Natural killer cell (primary cell): ENCODE measurements around the gene HSD17B2. TPM values are rescaled to one million over a fixed set of nuclear protein-coding genes. Genes with fewer than 3 reads are reported as not detected.

ENCODE experiments used
- ATAC-seq, 3 donors: fragments of 150-1000 bp in 2 of 3; fragments of 200-7000 bp in 1 of 3; cut with Tn5 transposase; 1 replicate in 1 of 3; 2 replicates in 2 of 3; pipeline ENCODE4 v1.10.0; 2021; ENCODE audit warnings: mild to moderate bottlenecking in 2 of 3, moderate library complexity in 2 of 3
- DNase-seq, 2 donors: peaks; one replicate each; pipeline versions ENCODE4 v3.0.0 to v3.0.0-alpha.2; 2013 to 2021; ENCODE audit warnings: mixed read lengths in 1 of 2
- H3K27ac ChIP-seq: one replicate; pipeline ENCODE4 v1.5.1; 2013; ENCODE audit warnings: mild to moderate bottlenecking, low read length
- H3K27me3 ChIP-seq: one replicate; pipeline ENCODE4 v1.6.1; 2013; ENCODE audit warnings: low read length; ENCODE audit not compliant: control insufficient read depth, insufficient read depth
- H3K36me3 ChIP-seq: one replicate; pipeline ENCODE4 v1.6.1; 2013; ENCODE audit warnings: low read length; ENCODE audit not compliant: control insufficient read depth, insufficient read depth
- H3K4me1 ChIP-seq: one replicate; pipeline ENCODE4 v1.6.1; 2013; ENCODE audit warnings: low read length; ENCODE audit not compliant: control insufficient read depth, insufficient read depth
- H3K4me3 ChIP-seq: one replicate; pipeline ENCODE4 v1.5.1; 2013; ENCODE audit warnings: low read length
- H3K9me3 ChIP-seq: one replicate; pipeline ENCODE4 v1.6.1; 2013; ENCODE audit warnings: low read length; ENCODE audit not compliant: control insufficient read depth, insufficient read depth
- H3K27ac Mint-ChIP-seq, 2 donors: one replicate each; pipeline ENCODE4 v1.8.0; 2022; ENCODE audit warnings: mild to moderate bottlenecking in 2 of 2, mixed read lengths in 2 of 2, moderate library complexity in 1 of 2
- H3K27me3 Mint-ChIP-seq, 2 donors: one replicate each; pipeline ENCODE4 v1.8.0; 2022; ENCODE audit warnings: low read depth in 2 of 2, mixed read lengths in 2 of 2
- H3K36me3 Mint-ChIP-seq: one replicate; pipeline ENCODE4 v1.8.0; 2022; ENCODE audit warnings: mixed read lengths
- H3K4me1 Mint-ChIP-seq, 2 donors: one replicate each; pipeline ENCODE4 v1.8.0; 2022; ENCODE audit warnings: mixed read lengths in 2 of 2
- H3K4me3 Mint-ChIP-seq: one replicate; pipeline ENCODE4 v1.8.0; 2022; ENCODE audit warnings: mild to moderate bottlenecking, moderate library complexity, mixed read lengths
- H3K9me3 Mint-ChIP-seq, 2 donors: one replicate each; pipeline ENCODE4 v1.8.0; 2022; ENCODE audit warnings: mixed read lengths in 2 of 2
- WGBS: methylation state at CpG from one replicate; pipeline ENCODE4 v1.1.7; 2013; ENCODE audit warnings: missing lambda C conversion rate; ENCODE audit not compliant: insufficient coverage; 5-methylcytosine and 5-hydroxymethylcytosine counted together
- intact Hi-C: fragments of 100-400 bp; cut with micrococcal nuclease; formaldehyde crosslinking; loops from one replicate; pipeline ENCODE4 v1.14.2; 2022
- total RNA-seq, 4 donors: library from RNA; stranded (reverse); fragments of 120-200 nt in 1 of 4; gene quantifications; one replicate each; pipeline versions ENCODE4 v1.2.3 to v1.2.4, GENCODE V29; 2013 to 2022
- TF ChIP-seq, protein P1 (sequence below): fragments of 200-600 bp; IDR thresholded peaks from one replicate; pipeline ENCODE4 v1.8.0; 2022; ENCODE audit warnings: antibody characterized with exemption

HSD17B2 gene
- total RNA-seq, 3 donors from 2014 or later (not counting 1 experiment from before 2014, with no cell fraction given), result not detected

DNA sequence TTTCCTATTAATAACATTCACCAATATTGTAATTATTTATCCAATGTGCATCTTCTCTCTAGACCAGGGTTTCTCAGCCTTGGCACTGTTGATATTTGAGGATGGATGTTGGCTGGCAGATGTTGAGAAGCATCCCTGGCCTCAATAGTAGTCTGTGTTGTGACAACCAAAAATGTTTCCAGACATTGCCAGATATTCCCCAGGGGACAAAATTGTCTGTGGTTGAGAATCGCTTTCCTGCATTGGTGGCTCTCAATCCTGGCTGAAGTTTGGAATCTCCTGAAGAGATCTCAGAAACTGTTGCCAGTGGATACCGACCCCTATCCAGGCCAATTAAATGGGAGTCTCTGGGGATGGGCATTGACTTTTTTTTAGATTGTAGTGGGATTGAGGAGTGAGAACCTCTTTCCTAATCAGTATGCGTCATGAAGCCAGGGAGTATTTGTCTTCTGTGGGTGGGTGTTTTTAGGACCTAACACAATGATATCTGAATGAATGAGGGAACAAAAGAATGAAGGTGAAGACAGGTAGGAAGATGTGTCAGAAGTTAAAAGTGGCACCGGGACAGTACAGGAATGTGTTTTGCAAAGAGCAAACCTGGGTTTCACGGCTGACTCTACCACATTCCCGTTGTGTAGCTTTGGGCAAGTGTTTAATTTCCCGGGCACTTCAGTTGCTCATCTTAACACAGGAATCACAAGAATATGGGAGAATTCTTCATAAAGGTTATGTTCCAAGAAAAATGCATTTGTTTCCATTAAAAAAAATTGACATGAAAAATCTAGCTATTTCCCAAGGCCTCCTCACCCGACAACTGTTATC, 24.3 kb downstream of the HSD17B2 start:
- Histone ChIP-seq H3K27me3 (peaks cover 6% of the 10 kb centered on the region), H3K4me1 (no peaks in the 10 kb centered on the region), H3K27ac (no peak overlapping the region), H3K9me3 (no peaks in the 10 kb centered on the region), H3K4me3 (no peak overlapping the region), H3K36me3 (no peaks in the 10 kb centered on the region)
- Mint-ChIP-seq H3K27ac (no peak overlapping the region), H3K27me3 (peaks cover 22 to 54% of the 10 kb centered on the region in 2 donors), H3K9me3 (no peaks in the 10 kb centered on the region), H3K4me3 (no peak overlapping the region), H3K36me3 (no peaks in the 10 kb centered on the region), H3K4me1 (no peaks in the 10 kb centered on the region)
- intact Hi-C loops, result no loop called here
- WGBS, result 91% methylated on average over 7 of the region's 8 CpGs
- ATAC-seq (no peak), DNase-seq (no peak)
- TF ChIP-seq, protein P1, sequence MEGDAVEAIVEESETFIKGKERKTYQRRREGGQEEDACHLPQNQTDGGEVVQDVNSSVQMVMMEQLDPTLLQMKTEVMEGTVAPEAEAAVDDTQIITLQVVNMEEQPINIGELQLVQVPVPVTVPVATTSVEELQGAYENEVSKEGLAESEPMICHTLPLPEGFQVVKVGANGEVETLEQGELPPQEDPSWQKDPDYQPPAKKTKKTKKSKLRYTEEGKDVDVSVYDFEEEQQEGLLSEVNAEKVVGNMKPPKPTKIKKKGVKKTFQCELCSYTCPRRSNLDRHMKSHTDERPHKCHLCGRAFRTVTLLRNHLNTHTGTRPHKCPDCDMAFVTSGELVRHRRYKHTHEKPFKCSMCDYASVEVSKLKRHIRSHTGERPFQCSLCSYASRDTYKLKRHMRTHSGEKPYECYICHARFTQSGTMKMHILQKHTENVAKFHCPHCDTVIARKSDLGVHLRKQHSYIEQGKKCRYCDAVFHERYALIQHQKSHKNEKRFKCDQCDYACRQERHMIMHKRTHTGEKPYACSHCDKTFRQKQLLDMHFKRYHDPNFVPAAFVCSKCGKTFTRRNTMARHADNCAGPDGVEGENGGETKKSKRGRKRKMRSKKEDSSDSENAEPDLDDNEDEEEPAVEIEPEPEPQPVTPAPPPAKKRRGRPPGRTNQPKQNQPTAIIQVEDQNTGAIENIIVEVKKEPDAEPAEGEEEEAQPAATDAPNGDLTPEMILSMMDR, result no peak

DNA sequence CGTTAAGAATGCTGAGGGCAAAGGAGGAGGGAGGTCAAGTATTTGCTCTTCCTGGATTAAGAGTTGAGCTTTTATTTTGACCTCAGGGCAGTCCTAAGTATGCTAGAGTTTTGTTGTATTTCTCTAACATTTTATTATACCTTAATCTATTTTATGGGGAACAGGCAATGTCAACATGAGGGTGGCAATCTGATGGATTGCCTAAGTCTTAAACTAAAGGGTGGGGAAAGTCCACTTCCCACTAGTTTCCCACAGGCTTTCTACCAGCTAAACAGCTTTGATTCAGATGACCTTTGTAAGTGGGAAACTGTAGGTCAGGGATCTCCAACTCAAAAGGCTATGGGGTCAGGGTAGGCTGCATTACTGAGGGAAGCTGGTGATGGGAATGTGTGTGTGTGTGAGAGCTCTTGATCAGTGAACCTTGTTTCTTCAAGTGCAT, 24.9 kb downstream of the HSD17B2 start:
- Histone ChIP-seq H3K4me1 (no peaks in the 10 kb centered on the region), H3K9me3 (no peaks in the 10 kb centered on the region), H3K36me3 (no peaks in the 10 kb centered on the region), H3K27ac (no peak overlapping the region), H3K27me3 (peaks cover 6% of the 10 kb centered on the region), H3K4me3 (no peak overlapping the region)
- 100% methylated on average over 1 of the region's 1 CpG for WGBS
- TF ChIP-seq, protein P1, result no peak
- Mint-ChIP-seq H3K9me3 (no peaks in the 10 kb centered on the region), H3K36me3 (no peaks in the 10 kb centered on the region), H3K4me1 (no peaks in the 10 kb centered on the region), H3K4me3 (no peak overlapping the region), H3K27ac (no peak overlapping the region), H3K27me3 (peaks cover 28 to 53% of the 10 kb centered on the region in 2 donors)
- DNase-seq (no peak), ATAC-seq (no peak)
- intact Hi-C loops, result no loop called here

DNA sequence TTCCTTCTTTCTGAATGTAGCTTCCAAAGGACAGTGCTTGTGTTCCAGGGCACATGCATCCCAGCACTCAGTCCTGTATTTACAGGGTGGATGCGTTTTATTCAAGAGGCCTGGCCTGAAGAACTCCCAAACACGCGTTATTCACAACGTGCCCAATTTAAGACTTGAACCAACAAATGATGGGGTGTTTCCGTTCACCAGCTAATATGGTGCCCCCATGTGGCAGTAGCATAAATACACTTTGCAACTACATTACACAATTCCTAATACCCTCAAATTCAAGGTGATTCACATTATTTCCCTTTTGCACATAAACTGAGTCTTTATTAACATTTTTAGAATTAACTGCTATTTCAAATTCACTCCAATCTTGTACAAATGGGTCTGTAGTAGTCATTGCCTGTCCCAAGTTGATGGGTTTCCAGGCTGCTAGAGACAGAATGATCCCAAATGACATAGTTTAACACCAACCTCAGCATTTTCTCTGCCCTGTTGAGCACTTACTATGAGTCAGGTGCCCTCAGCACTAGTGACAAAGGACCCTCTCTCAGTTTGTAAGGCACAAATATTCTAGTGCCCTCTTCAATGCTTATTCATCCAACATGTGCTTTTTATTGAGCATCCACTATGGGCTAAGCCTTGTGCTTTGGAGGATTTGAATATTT, 26.9 kb downstream of the HSD17B2 start:
- Mint-ChIP-seq H3K9me3 (no peaks in the 10 kb centered on the region), H3K27ac (no peak overlapping the region), H3K36me3 (no peaks in the 10 kb centered on the region), H3K27me3 (peaks cover 25 to 44% of the 10 kb centered on the region in 2 donors), H3K4me3 (no peak overlapping the region), H3K4me1 (no peaks in the 10 kb centered on the region)
- TF ChIP-seq, protein P1, result peak; percentile 31
- peak in 1 of 2 donors; percentile 23 for DNase-seq
- no peak for ATAC-seq
- intact Hi-C loops, result no loop called here
- 31% methylated on average over 5 of the region's 5 CpGs for WGBS
- Histone ChIP-seq H3K9me3 (no peaks in the 10 kb centered on the region), H3K27me3 (peaks cover 6% of the 10 kb centered on the region), H3K27ac (no peak overlapping the region), H3K4me1 (no peaks in the 10 kb centered on the region), H3K36me3 (no peaks in the 10 kb centered on the region), H3K4me3 (no peak overlapping the region)
